IMR-90 (cell line): ENCODE measurements around the gene TMPRSS6. TPM values are rescaled to one million over a fixed set of nuclear protein-coding genes. Genes with fewer than 3 reads are reported as not detected.
A peak's percentile ranks its signal among the peaks of the same experiment; 100 is the strongest.

Source experiments
- ATAC-seq: fragments of 200-7000 bp; cut with Tn5 transposase; 2 replicates; pipeline ENCODE4 v1.9.1; 2020; ENCODE audit warnings: low read depth, mild to moderate bottlenecking, moderate library complexity
- BruUV-seq: library from RNA; stranded (reverse); fragments of 400-500 nt; replicated peaks from 2 replicates; lab custom pipeline; 2021; lab: Mats Ljungman, UMichigan
- CTCF ChIA-PET: fragments of 300-600 bp; formaldehyde crosslinking; extraction: SDS; loops from one replicate; lab custom pipeline; 2021; ENCODE audit warnings: antibody characterized with exemption; lab: Yijun Ruan, JAX
- POLR2A ChIA-PET: fragments of 300-600 bp; sonication (Branson Sonifier 250); formaldehyde crosslinking; loops from one replicate; lab custom pipeline; 2022; ENCODE audit warnings: antibody characterized with exemption; ENCODE audit not compliant: unreplicated experiment; lab: Charles Lee
- DNase-seq: peaks from one replicate; pipeline ENCODE4 v3.0.0; 2013
- H2AFZ ChIP-seq: replicated peaks from 2 replicates; pipeline ENCODE3; 2013; ENCODE audit warnings: low read length, mild to moderate bottlenecking; ENCODE audit not compliant: poor library complexity
- H2AK5ac ChIP-seq: 2 replicates; pipeline ENCODE4 v1.6.1; 2013; ENCODE audit warnings: low read depth, low read length, inconsistent platforms
- H2AK9ac ChIP-seq: replicated peaks from 2 replicates; pipeline ENCODE3; 2013; ENCODE audit warnings: mild to moderate bottlenecking, low read depth, low read length, moderate library complexity; ENCODE audit not compliant: poor library complexity
- H2BK120ac ChIP-seq: 2 replicates; pipeline ENCODE4 v1.6.1; 2013; ENCODE audit warnings: low read depth, low read length, inconsistent platforms
- H2BK15ac ChIP-seq: 3 replicates; pipeline ENCODE4 v1.6.1; 2013; ENCODE audit warnings: low read depth, low read length, inconsistent platforms
- H2BK20ac ChIP-seq: 2 replicates; pipeline ENCODE4 v1.6.1; 2013; ENCODE audit warnings: low read depth, mild to moderate bottlenecking, inconsistent platforms, low read length, moderate library complexity
- H2BK5ac ChIP-seq: 2 replicates; pipeline ENCODE4 v1.6.1; 2013; ENCODE audit warnings: mild to moderate bottlenecking, low read depth, low read length, inconsistent platforms; ENCODE audit not compliant: poor library complexity, severe bottlenecking
- H3K14ac ChIP-seq: replicated peaks from 2 replicates; pipeline ENCODE4 v1.6.1; 2013; ENCODE audit warnings: low read depth, low read length, inconsistent platforms
- H3K18ac ChIP-seq: 2 replicates; pipeline ENCODE4 v1.6.1; 2013; ENCODE audit warnings: low read depth, low read length, control low read depth
- H3K23ac ChIP-seq: 2 replicates; pipeline ENCODE4 v1.6.1; 2013; ENCODE audit warnings: low read depth, low read length, inconsistent platforms
- H3K27ac ChIP-seq: 2 replicates; pipeline ENCODE4 v1.5.1; 2013; ENCODE audit warnings: mild to moderate bottlenecking, control low read depth, low read length; ENCODE audit not compliant: insufficient read depth
- H3K27me3 ChIP-seq: 2 replicates; pipeline ENCODE4 v1.6.1; 2013; ENCODE audit warnings: low read length; ENCODE audit not compliant: control insufficient read depth, insufficient read depth
- H3K36me3 ChIP-seq: 2 replicates; pipeline ENCODE4 v1.6.1; 2013; ENCODE audit warnings: low read length, mixed read lengths; ENCODE audit not compliant: control insufficient read depth, insufficient read depth
- H3K4ac ChIP-seq: 2 replicates; pipeline ENCODE4 v1.6.1; 2013; ENCODE audit warnings: low read depth, low read length, inconsistent platforms
- H3K4me1 ChIP-seq: 2 replicates; pipeline ENCODE4 v1.6.1; 2013; ENCODE audit warnings: low read length, mixed read lengths; ENCODE audit not compliant: control insufficient read depth, insufficient read depth
- H3K4me2 ChIP-seq: 2 replicates; pipeline ENCODE4 v1.6.1; 2013; ENCODE audit warnings: low read depth, mild to moderate bottlenecking, control low read depth, low read length, moderate library complexity
- H3K4me3 ChIP-seq: 2 replicates; pipeline ENCODE4 v1.5.1; 2013; ENCODE audit warnings: low read depth, mild to moderate bottlenecking, control low read depth, low read length, moderate library complexity; ENCODE audit not compliant: insufficient read depth
- H3K56ac ChIP-seq: 2 replicates; pipeline ENCODE4 v1.6.1; 2013; ENCODE audit warnings: low read length, inconsistent platforms; ENCODE audit not compliant: insufficient read depth; ENCODE audit errors: extremely low read depth
- H3K79me1 ChIP-seq, 2 experiments: 2 replicates each; pipeline ENCODE4 v1.6.1; 2013; ENCODE audit warnings: low read length in 2 of 2, inconsistent platforms in 1 of 2, low read depth in 1 of 2
- H3K9ac ChIP-seq: 2 replicates; pipeline ENCODE4 v1.6.1; 2013; ENCODE audit warnings: low read depth, low read length, control low read depth
- H3K9me1 ChIP-seq: 2 replicates; pipeline ENCODE4 v1.6.1; 2013; ENCODE audit warnings: low read length, inconsistent platforms; ENCODE audit not compliant: insufficient read depth
- H3K9me3 ChIP-seq: 2 replicates; pipeline ENCODE4 v1.6.1; 2013; ENCODE audit warnings: low read length; ENCODE audit not compliant: control insufficient read depth, insufficient read depth
- H4K20me1 ChIP-seq: 2 replicates; pipeline ENCODE4 v1.6.1; 2013; ENCODE audit warnings: low read length, inconsistent platforms; ENCODE audit not compliant: insufficient read depth
- H4K5ac ChIP-seq: 2 replicates; pipeline ENCODE4 v1.6.1; 2013; ENCODE audit warnings: mild to moderate bottlenecking, low read depth, low read length, control low read depth
- H4K8ac ChIP-seq, 2 experiments: 2 replicates each; pipeline ENCODE4 v1.6.1; 2013; ENCODE audit warnings: low read depth in 2 of 2, low read length in 2 of 2, control low read depth in 1 of 2, inconsistent platforms in 1 of 2
- H4K91ac ChIP-seq: 2 replicates; pipeline ENCODE4 v1.6.1; 2013; ENCODE audit warnings: low read depth, low read length, inconsistent platforms; ENCODE audit not compliant: insufficient read depth
- BHLHE40 ChIP-seq: fragments of 150-350 bp; IDR thresholded peaks from 2 replicates; pipeline ENCODE4 v1.6.1; 2016; ENCODE audit warnings: mild to moderate bottlenecking, low read depth, low read length
- CEBPB ChIP-seq: IDR thresholded peaks from 2 replicates; pipeline ENCODE4 v1.6.1; 2012; ENCODE audit warnings: low read depth, low read length, improper control_type of control experiment
- CHD1 ChIP-seq: IDR thresholded peaks from 2 replicates; pipeline ENCODE4 v1.6.1; 2012; ENCODE audit warnings: low read depth, low read length, improper control_type of control experiment
- CTCF ChIP-seq: conservative IDR thresholded peaks from 2 replicates; pipeline ENCODE4 v1.5.1; 2012; ENCODE audit warnings: mild to moderate bottlenecking, low read depth, low read length, improper control_type of control experiment
- ELK1 ChIP-seq: fragments of 150-350 bp; IDR thresholded peaks from 2 replicates; pipeline ENCODE4 v1.6.1; 2016; ENCODE audit warnings: low read depth, mild to moderate bottlenecking, low read length, moderate library complexity, borderline replicate concordance
- FOS ChIP-seq: fragments of 150-350 bp; IDR thresholded peaks from 2 replicates; pipeline ENCODE4 v1.6.1; 2016; ENCODE audit warnings: low read depth, low read length
- MAFK ChIP-seq: IDR thresholded peaks from 2 replicates; pipeline ENCODE4 v1.6.1; 2012; ENCODE audit warnings: low read depth, low read length, improper control_type of control experiment
- MXI1 ChIP-seq: IDR thresholded peaks from 2 replicates; pipeline ENCODE4 v1.6.1; 2012; ENCODE audit warnings: low read depth, mild to moderate bottlenecking, low read length, moderate library complexity, borderline replicate concordance
- RFX5 ChIP-seq: IDR thresholded peaks from 2 replicates; pipeline ENCODE4 v1.8.0; 2012; ENCODE audit warnings: low read depth, mild to moderate bottlenecking, low read length, moderate library complexity
- SMC3 ChIP-seq: fragments of 150-350 bp; IDR thresholded peaks from 2 replicates; pipeline ENCODE4 v1.6.1; 2016; ENCODE audit warnings: low read depth, mild to moderate bottlenecking, antibody characterized with exemption, low read length, moderate library complexity
- USF2 ChIP-seq: fragments of 150-350 bp; IDR thresholded peaks from 2 replicates; pipeline ENCODE4 v1.6.1; 2017; ENCODE audit warnings: mild to moderate bottlenecking, antibody characterized with exemption, low read length, low read depth
- WGBS, 2 experiments: methylation state at CpG; one replicate each; pipeline versions ENCODE4 v1.1.5 to v1.1.7; 2013; ENCODE audit warnings: missing lambda C conversion rate in 2 of 2; ENCODE audit not compliant: insufficient read length in 1 of 2; ENCODE audit errors: extremely low coverage in 2 of 2; 5-methylcytosine and 5-hydroxymethylcytosine counted together
- dilution Hi-C: fragments of 300-500 bp; cut with HindIII; formaldehyde crosslinking; loops from one replicate; pipeline ENCODE4 v1.14.3; 2018; ENCODE audit warnings: low sequenced_read_pairs; ENCODE audit not compliant: unreplicated experiment
- in situ Hi-C: fragments of 300-500 bp; cut with MboI; formaldehyde crosslinking; loops from 3 replicates; pipeline ENCODE4 v1.14.3; 2019; ENCODE audit warnings: low sequenced_read_pairs, inconsistent platforms, mixed read lengths
- intact Hi-C: fragments of 100-400 bp; cut with micrococcal nuclease; formaldehyde crosslinking; loops from 2 replicates; pipeline ENCODE4 v1.10.0; 2022
- polyA plus RNA-seq, 3 experiments: library from polyadenylated mRNA; depleted of rRNA; stranded (reverse); fragments of >200 nt; gene quantifications; 2 replicates each; pipeline ENCODE4 v1.2.3, GENCODE V29; 2012; ENCODE audit warnings: low replicate concordance in 1 of 3
- total RNA-seq: library from RNA; depleted of rRNA; stranded (reverse); fragments of >200 nt; gene quantifications from 2 replicates; pipeline ENCODE4 v1.2.3, GENCODE V29; 2012

The TMPRSS6 gene
- total and polyA plus RNA-seq, 2 of the 4 experiments (the other 2 are of a cell fraction) = not detected

GRCh38 chr22:37089434-37089833 is 20.1 kb downstream of the TMPRSS6 start:
- 46% methylated on average over 10 of the region's 12 CpGs; no CpG with 5 or more reads in 1 of the 2 experiments for WGBS, 2 experiments
- Histone ChIP-seq H2BK20ac (no peak overlapping the region), H2AFZ (no peak overlapping the region), H3K9ac (no peak overlapping the region), H4K5ac (no peak overlapping the region), H3K14ac (no peak overlapping the region), H2AK5ac (no peak overlapping the region), H3K4me2 (no peak overlapping the region), H3K36me3 (no peaks in the 10 kb centered on the region), H3K4ac (no peak overlapping the region), H2BK15ac (no peak overlapping the region), H3K27ac (no peak overlapping the region), H4K20me1 (no peaks in the 10 kb centered on the region), H4K8ac (no peak overlapping the region), H3K9me1 (no peaks in the 10 kb centered on the region), H3K56ac (no peak overlapping the region), H3K79me1 (no peaks in the 10 kb centered on the region), H2BK5ac (no peak overlapping the region), H3K23ac (no peak overlapping the region), H2AK9ac (no peak overlapping the region), H3K18ac (no peak overlapping the region), H4K91ac (no peak overlapping the region), H3K4me3 (no peak overlapping the region), H3K4me1 (no peaks in the 10 kb centered on the region), H2BK120ac (no peak overlapping the region), H3K9me3 (no peaks in the 10 kb centered on the region), H3K27me3 (peaks cover 41% of the 10 kb centered on the region)
- TF ChIP-seq ELK1 (no peak), RFX5 (no peak), CEBPB (no peak), BHLHE40 (no peak), CTCF (no peak), USF2 (no peak), MAFK (no peak), CHD1 (no peak), FOS (no peak), SMC3 (no peak), MXI1 (no peak)
- POLR2A ChIA-PET = no interaction called here
- no TSS peak for BruUV-seq
- CTCF ChIA-PET = no interaction called here
- intact Hi-C loops = no loop called here
- DNase-seq (peak; percentile 5), ATAC-seq (no peak)
- dilution Hi-C loops = no loop called here
- in situ Hi-C loops = no loop called here
